Left renal pelvis (tissue), 4 donors: ENCODE measurements around the gene ZBTB42. TPM values are rescaled to one million over a fixed set of nuclear protein-coding genes. Genes with fewer than 3 reads are reported as not detected.

ENCODE experiments used
- DNase-seq, 4 donors: peaks; one replicate each; pipeline ENCODE4 v3.0.0-alpha.2; 2013; ENCODE audit warnings: low read depth in 4 of 4, low spot score in 3 of 4
- polyA plus RNA-seq, 4 donors: library from polyadenylated mRNA; unstranded; fragments of 120-200 nt; gene quantifications; one replicate each; pipeline ENCODE4 v1.2.1, GENCODE V29; 2013; ENCODE audit not compliant: insufficient read length in 4 of 4

ZBTB42 gene
- polyA plus RNA-seq: 1 to 10 TPM; 2.0 to 4.7 (median 3.9) TPM

- DNase-seq: no peak
These were observed at the start of gene ZBTB42 for GRCh38 chr14:104800771-104801519. ZBTB42 (plus strand) TSS chr14:104801101; CDS start chr14:104801198, 97 bp downstream.

DNA sequence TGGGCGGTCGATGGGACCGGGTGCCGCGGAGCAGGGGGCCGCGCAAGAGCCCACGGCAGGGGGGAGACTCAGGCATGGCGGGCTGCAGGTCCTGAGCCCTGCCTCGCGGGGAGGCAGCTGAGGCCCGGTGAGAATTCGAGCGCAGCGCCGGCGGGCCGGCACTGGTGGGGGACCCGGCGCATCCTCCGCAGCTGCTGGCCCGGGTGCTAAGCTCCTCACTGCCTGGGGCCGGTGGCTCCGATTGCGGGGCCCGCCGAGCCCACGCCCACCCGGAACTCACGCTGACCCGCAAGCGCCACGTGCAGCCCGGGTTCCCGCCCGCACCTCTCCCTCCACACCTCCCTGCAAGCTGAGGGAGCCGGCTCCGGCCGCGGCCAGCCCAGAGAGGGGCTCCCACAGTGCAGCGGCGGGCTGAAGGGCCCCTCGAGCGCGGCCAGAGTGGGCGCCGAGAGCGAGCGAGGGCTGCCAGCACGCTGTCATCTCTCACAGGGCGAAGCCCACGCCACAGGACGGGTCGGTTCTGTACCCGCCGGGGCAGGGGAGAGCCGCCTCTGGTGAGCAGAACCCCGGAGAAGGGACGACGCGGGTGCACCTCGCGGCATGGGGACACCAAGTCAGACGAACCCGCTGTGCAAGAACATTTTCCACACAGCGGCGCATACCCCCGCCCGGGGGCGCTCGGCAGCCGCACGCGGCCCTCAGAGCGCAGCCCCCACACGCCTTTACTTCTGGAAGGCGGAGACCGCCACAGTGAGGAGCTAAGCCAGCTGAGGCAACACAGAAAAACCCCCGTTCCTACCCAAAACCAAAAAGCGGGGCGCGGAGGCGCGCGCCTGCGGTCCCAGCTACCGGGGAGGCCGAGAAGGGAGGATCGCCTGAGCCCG is 49.1 kb upstream of the ZBTB42 start:
- DNase-seq: no peak

DNA sequence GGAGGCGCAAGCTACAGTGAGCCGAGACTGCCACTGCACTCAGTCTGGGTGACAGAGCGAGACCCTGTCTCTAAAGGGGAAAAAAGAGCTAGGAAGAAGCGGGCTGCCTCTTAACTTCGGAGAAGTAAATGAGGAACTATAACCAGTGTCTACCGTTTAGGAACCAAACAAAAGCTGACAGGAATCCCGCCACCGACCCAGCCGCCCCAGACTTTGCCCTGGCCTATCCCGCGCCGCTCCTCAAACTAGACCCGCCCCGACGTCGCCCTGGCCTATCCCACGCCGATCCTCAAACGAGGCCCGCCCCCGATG is 48.5 kb upstream of the ZBTB42 start:
- no peak for DNase-seq

GRCh38 chr14:104752735-104753527 is 48.0 kb upstream of the ZBTB42 start, which contains the start of gene SIVA1:
SIVA1 (plus strand) TSS chr14:104753147; CDS start chr14:104753202, 55 bp downstream.
- DNase-seq: peak; percentile 98 to 99 (median 98)

DNA sequence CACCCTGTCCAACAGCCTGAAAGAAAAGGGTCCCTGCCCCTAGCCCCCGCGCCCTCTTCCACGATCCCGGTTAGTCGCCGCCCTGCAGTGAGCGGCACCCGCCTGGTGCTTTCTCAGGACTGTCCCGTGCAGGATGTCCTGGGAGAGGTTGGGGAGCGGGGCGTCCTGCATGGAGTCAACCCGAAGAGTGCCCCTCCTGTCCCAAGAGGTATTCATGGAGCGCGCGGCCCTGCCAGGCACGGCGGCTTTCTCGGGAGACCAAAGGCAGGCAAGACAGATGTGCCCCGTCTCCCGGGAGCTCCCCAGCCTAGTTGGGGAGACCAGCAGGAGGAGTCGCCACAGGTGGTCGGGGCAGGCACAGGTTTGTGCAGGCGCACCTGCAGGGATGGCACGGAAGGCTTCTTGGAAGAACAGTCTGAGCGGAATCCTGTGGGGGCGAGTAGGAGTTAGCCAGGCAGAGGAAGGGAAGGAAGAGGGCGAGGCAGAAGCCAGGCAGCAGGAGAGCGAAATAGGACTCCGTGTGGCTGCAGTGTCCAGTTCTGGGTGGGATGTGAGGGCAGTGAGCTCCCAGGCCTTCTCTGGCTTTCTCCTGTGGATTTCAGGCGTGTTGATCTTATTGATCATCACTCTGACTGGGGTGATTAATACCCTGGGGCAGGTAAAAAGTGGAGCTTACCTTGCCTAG is 47.2 kb upstream of the ZBTB42 start:
- no peak for DNase-seq

DNA sequence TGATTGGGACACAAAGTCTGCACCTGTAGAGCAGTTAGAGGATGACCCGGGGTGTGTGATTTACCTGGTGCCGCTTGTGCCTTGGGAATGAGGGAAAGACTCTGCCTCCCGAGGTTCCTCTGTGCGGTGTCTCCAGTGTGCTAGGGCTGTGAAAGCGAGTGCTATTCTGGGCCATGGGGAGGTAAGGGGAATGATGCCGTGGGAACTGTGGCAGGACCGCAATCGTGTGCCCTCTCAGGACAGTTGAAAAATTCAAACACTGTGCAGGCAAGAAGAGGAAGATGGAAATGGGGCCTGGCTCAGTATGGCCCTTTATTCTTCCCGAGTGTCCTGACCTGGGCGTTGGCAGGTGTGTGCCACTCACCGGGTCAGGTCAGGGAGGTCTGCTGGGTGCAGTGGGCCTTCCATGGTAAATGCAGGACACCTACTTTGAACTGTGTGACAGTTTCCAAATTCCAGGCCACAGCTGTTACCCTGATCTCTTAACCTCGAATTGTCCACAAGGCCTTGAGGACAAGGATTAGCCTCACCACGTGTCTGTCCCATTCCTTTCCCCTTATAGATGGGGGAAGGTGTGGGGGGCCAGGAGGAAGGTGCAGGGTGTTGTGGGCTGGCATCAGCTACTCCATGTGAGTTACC is 46.6 kb upstream of the ZBTB42 start:
- DNase-seq: no peak

DNA sequence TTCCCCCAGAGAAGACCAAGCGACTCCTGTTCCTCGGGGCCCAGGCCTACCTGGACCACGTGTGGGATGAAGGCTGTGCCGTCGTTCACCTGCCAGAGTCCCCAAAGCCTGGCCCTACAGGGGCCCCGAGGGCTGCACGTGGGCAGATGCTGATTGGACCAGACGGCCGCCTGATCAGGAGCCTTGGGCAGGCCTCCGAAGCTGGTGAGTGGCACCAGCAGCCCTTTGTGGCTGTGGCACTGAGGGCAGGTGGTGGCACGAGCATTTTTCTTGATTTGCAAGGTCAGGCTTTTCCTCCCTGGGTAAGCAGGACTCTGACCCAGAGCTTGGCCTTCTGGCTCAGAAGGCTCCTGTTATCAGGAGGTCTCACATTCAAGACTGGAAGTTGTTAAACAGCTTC is 45.3 kb upstream of the ZBTB42 start:
- no peak for DNase-seq

DNA sequence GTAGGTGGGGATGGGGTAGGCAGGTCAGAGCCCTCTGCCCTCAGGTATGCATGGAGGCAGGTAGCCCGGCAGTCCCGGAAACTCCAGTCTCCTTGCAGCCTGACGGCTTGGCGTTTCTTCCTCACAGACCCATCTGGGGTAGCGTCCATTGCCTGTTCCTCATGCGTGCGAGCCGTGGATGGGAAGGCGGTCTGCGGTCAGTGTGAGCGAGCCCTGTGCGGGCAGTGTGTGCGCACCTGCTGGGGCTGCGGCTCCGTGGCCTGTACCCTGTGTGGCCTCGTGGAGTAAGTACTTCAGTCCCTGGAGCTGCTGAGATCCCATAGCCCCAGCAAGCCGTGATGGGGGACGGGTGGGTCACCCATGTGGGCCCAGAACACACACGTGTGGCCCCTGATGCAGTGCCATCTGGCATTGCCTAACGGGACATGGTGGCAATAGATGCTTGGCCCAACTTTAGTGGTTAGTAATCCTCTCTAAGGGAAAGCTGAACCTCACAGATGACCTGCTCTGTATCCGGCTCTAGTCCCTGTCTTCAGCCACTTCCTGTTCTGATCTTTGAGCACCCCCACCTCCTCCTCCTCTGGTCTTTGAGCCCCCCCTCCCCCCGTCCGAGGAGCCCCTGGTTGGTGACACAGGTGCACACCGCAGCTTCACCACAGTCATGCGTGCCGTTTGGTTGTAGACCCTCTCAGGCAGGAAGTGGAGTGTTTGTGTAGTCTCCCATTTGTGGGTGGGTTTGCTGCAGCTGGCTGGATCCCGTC is 44.2 kb upstream of the ZBTB42 start:
- DNase-seq: no peak

DNA sequence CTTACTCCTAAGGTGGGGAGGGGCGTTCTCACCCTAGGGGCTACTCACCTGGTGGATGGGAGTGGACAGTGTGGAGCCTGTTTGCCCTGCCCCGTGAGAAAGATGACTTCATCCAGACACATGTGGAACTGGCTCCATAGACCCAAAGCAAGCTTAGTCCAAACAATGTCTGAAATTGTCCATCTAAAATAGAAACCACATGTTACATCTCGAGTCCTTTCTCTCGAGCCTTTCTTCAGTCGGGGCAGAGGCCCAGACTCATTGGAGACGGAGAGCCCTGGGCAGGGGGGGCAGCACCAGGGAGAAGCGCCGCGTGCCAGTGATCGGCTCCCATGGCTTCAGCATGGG is 43.7 kb upstream of the ZBTB42 start:
- no peak for DNase-seq

- DNase-seq: no peak
These were observed 43.1 kb upstream of the ZBTB42 start for GRCh38 chr14:104757681-104758392.

DNA sequence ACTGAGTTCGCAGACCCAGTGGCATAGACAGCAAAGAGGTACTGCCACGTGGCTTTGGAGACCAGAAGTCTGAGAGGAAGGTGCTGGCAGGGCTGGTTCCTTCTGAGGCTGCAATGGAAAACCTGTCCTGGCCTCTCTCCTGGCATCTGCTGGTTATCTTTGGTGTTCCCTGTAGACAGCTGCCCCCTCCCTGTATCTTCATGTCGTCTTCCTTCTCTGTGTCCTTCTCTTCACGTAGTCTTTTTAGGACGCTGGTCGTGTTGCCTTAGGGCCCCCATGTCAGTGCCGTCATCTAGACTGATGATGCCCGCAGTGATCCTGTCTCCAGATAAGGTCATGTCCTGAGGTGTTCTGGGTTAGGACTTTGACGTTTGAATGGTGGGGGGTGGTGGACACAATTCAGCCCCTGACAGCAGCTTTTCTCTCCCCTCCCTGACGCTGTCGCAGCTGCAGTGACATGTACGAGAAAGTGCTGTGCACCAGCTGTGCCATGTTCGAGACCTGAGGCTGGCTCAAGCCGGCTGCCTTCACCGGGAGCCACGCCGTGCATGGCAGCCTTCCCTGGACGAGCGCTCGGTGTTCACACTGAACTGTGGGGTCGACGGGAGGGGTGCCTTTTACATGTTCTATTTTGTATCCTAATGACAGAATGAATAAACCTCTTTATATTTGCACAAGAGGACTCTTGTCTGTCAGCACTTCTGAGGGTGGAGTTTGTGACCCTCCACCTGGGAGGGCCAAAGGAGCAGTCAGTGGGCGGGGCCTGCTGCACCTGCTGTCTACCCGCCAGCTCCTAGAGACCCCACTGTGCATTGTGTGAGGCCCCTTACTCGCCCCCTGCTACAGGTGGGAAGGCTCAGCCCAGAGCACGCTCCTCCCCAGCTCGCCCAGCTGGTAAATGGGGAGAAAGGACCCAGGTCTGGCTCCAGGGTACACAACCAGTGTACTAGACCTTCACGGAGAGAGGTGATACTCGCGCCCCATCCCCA is 41.6 kb upstream of the ZBTB42 start:
- no peak for DNase-seq

DNA sequence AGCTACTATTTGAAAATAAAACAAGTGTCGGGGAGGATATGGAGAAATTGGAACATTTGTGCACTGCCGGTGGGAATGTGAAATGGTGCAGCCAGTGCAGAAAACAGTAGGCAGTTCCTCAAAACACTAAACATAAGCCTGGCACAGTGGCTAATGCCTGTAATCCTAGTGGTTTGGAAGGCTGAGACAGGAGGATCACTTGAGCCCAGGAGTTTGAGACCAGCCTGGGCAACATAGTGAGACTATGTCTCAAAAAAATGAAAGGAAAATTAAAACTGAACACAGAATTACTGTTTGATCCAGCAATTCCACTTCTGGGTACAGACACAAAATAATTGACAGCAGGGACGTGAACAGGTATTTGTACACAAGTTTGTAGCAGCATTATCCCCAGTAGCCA is 35.4 kb upstream of the ZBTB42 start:
- no peak for DNase-seq

DNA sequence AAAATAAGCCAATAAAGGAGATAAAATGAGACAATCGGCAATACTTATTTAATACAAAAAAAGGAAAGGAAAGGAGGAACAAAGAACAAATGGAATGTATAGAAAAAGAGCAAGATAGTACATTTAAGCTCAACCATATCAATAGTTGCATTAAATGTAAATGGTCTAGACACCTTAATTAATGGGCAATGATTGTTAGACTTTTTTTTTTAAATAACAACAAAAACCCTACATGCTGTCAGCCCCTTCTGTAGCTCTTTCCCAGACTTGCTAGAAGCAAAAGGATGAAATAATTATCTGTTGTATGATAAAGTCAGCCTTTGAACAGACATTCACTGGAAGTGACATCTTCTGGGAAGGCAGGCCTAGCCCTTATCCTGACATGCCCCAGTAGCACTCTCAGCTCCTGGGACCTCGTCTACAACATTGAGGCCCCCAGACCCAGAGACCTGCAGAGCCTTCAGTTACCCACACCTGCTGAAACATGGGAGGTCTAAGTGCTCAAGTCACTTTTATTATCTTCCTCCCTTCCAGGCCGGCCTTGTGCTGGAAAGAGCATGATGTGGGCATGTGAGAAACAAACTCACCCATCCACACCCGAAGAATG is 34.5 kb upstream of the ZBTB42 start:
- DNase-seq: no peak

- no peak for DNase-seq
These were observed 33.9 kb upstream of the ZBTB42 start for GRCh38 chr14:104766863-104767633.

GRCh38 chr14:104767634-104767918 is 33.3 kb upstream of the ZBTB42 start:
- no peak for DNase-seq
